ENCODE results near the gene MRTFB. TPM values are rescaled to one million over a fixed set of nuclear protein-coding genes. Genes with fewer than 3 reads are reported as not detected.

The MRTFB gene
- total RNA-seq, 2 experiments from 2014 or later, result 18.0 to 19.4 TPM

- peaks cover 41% of the 10 kb centered on the region for H3K4me1 Mint-ChIP-seq (ENCODE audit: low read depth)
- Histone ChIP-seq H3K27me3 (ENCODE audit: control insufficient read depth in 1 of 2, insufficient read depth in 2 of 2, low read length in 2 of 2) (peaks cover 13 to 14% of the 10 kb centered on the region in 2 experiments), H3K4me3 (ENCODE audit: low read length) (peak overlapping the region; percentile 57), H3K27ac (ENCODE audit: low read depth in 1 of 2, low read length in 2 of 2) (no peak overlapping the region), H3K4me1 (ENCODE audit: insufficient read depth, low read length) (peaks cover 38% of the 10 kb centered on the region), H3K9me3 (ENCODE audit: control insufficient read depth in 1 of 2, insufficient read depth in 1 of 2, low read length in 2 of 2) (no peaks in the 10 kb centered on the region), H3K36me3 (ENCODE audit: insufficient read depth, low read length) (no peaks in the 10 kb centered on the region)
- TF ChIP-seq CTCF (IDR thresholded peaks at IDR 0.05), result no peak
- CTCF ChIA-PET, result no interaction called here
- POLR2A ChIA-PET, result interaction anchor here (1.4 kb wide), 1 partner anchor 18 kb away, joined by 8 read pairs; no protein-coding TSS in a partner anchor
- no peak overlapping the region for H3K27ac Mint-ChIP-seq
- peaks cover 9% of the 10 kb centered on the region for H3K27me3 Mint-ChIP-seq
- no peaks in the 10 kb centered on the region for H3K9me3 Mint-ChIP-seq
- H3K36me3 Mint-ChIP-seq (ENCODE audit: low read depth), result no peaks in the 10 kb centered on the region
- DNase-seq (no peak), ATAC-seq (ENCODE audit: poor library complexity) (no peak)
- H3K4me3 Mint-ChIP-seq, result peak overlapping the region; percentile 78
- intact Hi-C loops (cut with DNase I, micrococcal nuclease), result loop anchor here (2.0 to 10.0 kb wide), 3 partner anchors 226 to 298 kb away; no protein-coding TSS in a partner anchor
Measured at GRCh38 chr16:14303182-14303618, 232.1 kb downstream of the MRTFB start.

- no peaks in the 10 kb centered on the region for H3K36me3 ChIP-seq (ENCODE audit: insufficient read depth, low read length)
- no peak overlapping the region for H3K27ac Mint-ChIP-seq
- DNase-seq (no peak), ATAC-seq (ENCODE audit: poor library complexity) (no peak)
- POLR2A ChIA-PET, result interaction anchor here (1.4 kb wide), 1 partner anchor 18 kb away, joined by 8 read pairs; no protein-coding TSS in a partner anchor
- no peaks in the 10 kb centered on the region for H3K9me3 Mint-ChIP-seq
- no peaks in the 10 kb centered on the region for H3K36me3 Mint-ChIP-seq (ENCODE audit: low read depth)
- H3K9me3 ChIP-seq (ENCODE audit: control insufficient read depth in 1 of 2, insufficient read depth in 1 of 2, low read length in 2 of 2), result no peaks in the 10 kb centered on the region
- CTCF ChIA-PET, result no interaction called here
- peak overlapping the region; percentile 57 for H3K4me3 ChIP-seq (ENCODE audit: low read length)
- peaks cover 13 to 14% of the 10 kb centered on the region in 2 experiments for H3K27me3 ChIP-seq (ENCODE audit: control insufficient read depth in 1 of 2, insufficient read depth in 2 of 2, low read length in 2 of 2)
- H3K4me3 Mint-ChIP-seq, result peak overlapping the region; percentile 78
- no peak overlapping the region for H3K27ac ChIP-seq (ENCODE audit: low read depth in 1 of 2, low read length in 2 of 2)
- peaks cover 44% of the 10 kb centered on the region for H3K4me1 ChIP-seq (ENCODE audit: insufficient read depth, low read length)
- no peak for TF ChIP-seq CTCF (IDR thresholded peaks at IDR 0.05)
- H3K27me3 Mint-ChIP-seq, result peaks cover 9% of the 10 kb centered on the region
- intact Hi-C loops (cut with DNase I, micrococcal nuclease), result loop anchor here (2.0 to 10.0 kb wide), 3 partner anchors 225 to 297 kb away; no protein-coding TSS in a partner anchor
- peaks cover 47% of the 10 kb centered on the region for H3K4me1 Mint-ChIP-seq (ENCODE audit: low read depth)
Measured at GRCh38 chr16:14303639-14304394, 232.7 kb downstream of the MRTFB start.

- no peak for ATAC-seq (ENCODE audit: poor library complexity)
- no peaks in the 10 kb centered on the region for H3K9me3 Mint-ChIP-seq
- H3K27me3 Mint-ChIP-seq, result peaks cover 9% of the 10 kb centered on the region
- Histone ChIP-seq H3K4me3 (ENCODE audit: low read length) (no peak overlapping the region), H3K27me3 (ENCODE audit: control insufficient read depth in 1 of 2, insufficient read depth in 2 of 2, low read length in 2 of 2) (peaks cover 13 to 14% of the 10 kb centered on the region in 2 experiments), H3K4me1 (ENCODE audit: insufficient read depth, low read length) (peaks cover 56% of the 10 kb centered on the region), H3K36me3 (ENCODE audit: insufficient read depth, low read length) (no peaks in the 10 kb centered on the region), H3K27ac (ENCODE audit: low read depth in 1 of 2, low read length in 2 of 2) (no peak overlapping the region), H3K9me3 (ENCODE audit: control insufficient read depth in 1 of 2, insufficient read depth in 1 of 2, low read length in 2 of 2) (no peaks in the 10 kb centered on the region)
- peak overlapping the region; percentile 54 for H3K4me3 Mint-ChIP-seq
- no peak for TF ChIP-seq CTCF (IDR thresholded peaks at IDR 0.05)
- ChIA-PET CTCF (no interaction called here), POLR2A (interaction anchor here (0.6 kb wide), 1 partner anchor 109 kb away, joined by 3 read pairs; no protein-coding TSS in a partner anchor)
- H3K27ac Mint-ChIP-seq, result peak overlapping the region; percentile 19
- intact Hi-C loops (cut with DNase I, micrococcal nuclease), result loop anchor here in 1 of 2 experiments (10.0 kb wide), 1 partner anchor 290 kb away; no protein-coding TSS in a partner anchor
- DNase-seq, result no peak
- peaks cover 58% of the 10 kb centered on the region for H3K4me1 Mint-ChIP-seq (ENCODE audit: low read depth)
- no peaks in the 10 kb centered on the region for H3K36me3 Mint-ChIP-seq (ENCODE audit: low read depth)
Measured at GRCh38 chr16:14304891-14305460, 233.9 kb downstream of the MRTFB start.
